HTR-8/SVneo (cell line): ENCODE measurements around the gene FAM83C.
"Not testable (repeated sequence)": the region's sequence is repeated elsewhere in the genome, so short reads cannot be mapped to it uniquely, and the experiment has no call there.

ENCODE experiments used
- DNase-seq: peaks from one replicate; pipeline ENCODE4 v3.0.0; 2011; ENCODE audit warnings: low spot score, mixed read lengths; ENCODE audit not compliant: insufficient read length
- FAIRE-seq: peaks from 2 replicates; lab custom pipeline; 2011; peaks lifted over from hg19 to GRCh38; lab: Jason Lieb, UNC

Gene FAM83C

GRCh38 chr20:35271073-35271882 is 20.9 kb downstream of the FAM83C start:
- DNase-seq (no peak), FAIRE-seq (no peak)

- DNase-seq (no peak), FAIRE-seq (no peak)
Observed at GRCh38 chr20:35270021-35270902, 22.0 kb downstream of the FAM83C start.

GRCh38 chr20:35269055-35269781 is 23.0 kb downstream of the FAM83C start:
- peak; percentile 92 for FAIRE-seq
- peak; percentile 82 for DNase-seq

GRCh38 chr20:35267092-35267491 is 25.1 kb downstream of the FAM83C start:
- FAIRE-seq (no peak), DNase-seq (no peak)

GRCh38 chr20:35264755-35265154 is 27.5 kb downstream of the FAM83C start:
- DNase-seq (peak; percentile 41), FAIRE-seq (no peak)

GRCh38 chr20:35263532-35264341 is 28.5 kb downstream of the FAM83C start:
- DNase-seq, result no peak
- peak; percentile 4 for FAIRE-seq

GRCh38 chr20:35262731-35263531 is 29.3 kb downstream of the FAM83C start:
- peak; percentile 79 for DNase-seq
- FAIRE-seq, result peak; percentile 94

DNA sequence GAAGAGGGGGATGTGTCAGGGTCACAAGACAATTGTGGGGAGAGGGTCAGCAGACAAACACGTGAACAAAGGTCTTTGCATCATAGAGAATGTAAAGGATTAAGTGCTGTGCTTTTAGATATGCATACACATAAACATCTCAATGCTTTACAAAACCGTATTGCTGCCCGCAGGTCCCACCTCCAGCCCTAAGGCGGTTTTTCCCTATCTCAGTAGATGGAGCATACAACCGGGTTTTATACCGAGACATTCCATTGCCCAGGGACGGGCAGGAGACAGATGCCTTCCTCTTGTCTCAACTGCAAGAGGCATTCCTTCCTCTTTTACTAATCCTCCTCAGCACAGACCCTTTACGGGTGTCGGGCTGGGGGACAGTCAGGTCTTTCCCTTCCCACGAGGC is 29.9 kb downstream of the FAM83C start:
- not testable (repeated sequence) for DNase-seq, FAIRE-seq

DNA sequence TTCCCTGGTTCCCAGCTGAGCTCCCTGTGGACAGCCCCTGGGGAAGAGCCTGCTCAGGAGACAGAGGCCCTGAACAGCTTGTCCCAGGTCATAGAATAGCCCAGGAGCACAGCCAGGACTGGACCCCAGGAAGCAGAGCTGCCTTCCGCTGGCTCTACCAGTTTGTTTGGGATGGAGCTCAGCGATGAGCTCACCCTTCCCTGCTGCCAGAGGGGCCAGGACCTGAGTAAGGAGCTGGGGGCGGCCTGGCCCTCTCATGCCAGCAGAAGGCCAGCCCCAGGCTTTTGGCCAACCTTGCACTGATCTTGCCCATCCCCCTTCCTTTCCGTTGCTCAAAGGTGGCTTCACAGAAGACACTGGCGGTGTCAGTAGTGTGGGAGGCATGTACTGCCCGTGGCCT is 31.8 kb downstream of the FAM83C start:
- peak; percentile 76 for FAIRE-seq

DNA sequence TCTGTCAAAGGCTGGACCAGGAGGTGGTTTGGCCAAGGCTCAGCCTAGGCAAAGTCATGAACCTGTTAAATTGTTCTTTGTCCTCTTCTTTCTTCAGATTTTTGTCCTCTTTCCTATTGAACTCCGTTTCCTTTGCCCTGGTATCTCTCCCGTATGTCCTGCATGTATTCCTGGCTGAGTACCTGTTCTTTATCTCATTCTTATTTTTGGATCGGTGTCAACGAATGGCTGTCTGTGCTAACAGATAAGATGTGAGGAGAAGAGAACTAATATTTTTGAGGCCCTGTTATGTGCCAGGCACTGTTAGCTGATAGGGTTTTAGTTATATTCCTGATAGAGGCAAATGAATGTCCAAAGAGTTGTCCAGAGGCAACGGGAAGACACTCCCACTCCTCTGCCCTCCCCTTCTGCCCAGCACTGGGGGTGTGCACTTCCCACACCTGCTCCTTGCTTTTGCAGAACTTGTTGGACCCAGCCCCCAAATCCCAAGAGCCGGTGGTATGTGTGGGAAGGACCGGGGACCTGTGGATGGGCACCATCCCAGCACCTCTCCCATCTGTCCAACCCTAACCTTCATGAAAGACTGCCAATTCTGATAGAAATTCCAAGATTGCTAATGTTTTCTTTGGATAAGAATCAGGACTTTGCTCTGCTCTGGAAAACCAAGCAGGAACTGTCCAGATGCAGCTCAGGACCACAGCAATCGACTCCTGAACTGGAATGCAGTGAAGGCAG is 34.9 kb downstream of the FAM83C start:
- FAIRE-seq, result no peak

More for the DNA sequence above, 31.8 kb downstream of the FAM83C start:
- no peak for DNase-seq

GRCh38 chr20:35254448-35254999 is 37.7 kb downstream of the FAM83C start:
- DNase-seq (no peak), FAIRE-seq (no peak)

More for the DNA sequence above, 34.9 kb downstream of the FAM83C start:
- DNase-seq, result no peak

GRCh38 chr20:35253010-35253409 is 39.2 kb downstream of the FAM83C start:
- no peak for FAIRE-seq

DNA sequence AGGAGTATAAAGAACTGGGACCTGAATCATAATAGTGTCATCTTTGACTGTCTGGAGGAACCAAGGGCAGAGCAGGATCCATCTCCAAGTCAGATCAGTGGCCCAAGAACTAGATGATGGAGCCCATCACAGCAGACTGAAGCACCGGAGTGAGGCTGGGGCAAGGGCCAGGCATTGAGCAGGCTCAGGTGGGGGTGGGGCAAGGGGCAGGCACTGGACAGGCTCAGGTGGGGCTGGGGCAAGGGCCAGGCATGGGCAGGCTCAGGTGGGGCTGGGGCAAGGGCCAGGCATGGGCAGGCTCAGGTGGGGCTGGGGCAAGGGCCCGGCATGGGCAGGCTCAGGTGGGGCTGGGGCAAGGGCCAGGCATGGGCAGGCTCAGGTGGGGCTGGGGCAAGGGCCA is 39.6 kb downstream of the FAM83C start:
- not testable (repeated sequence) for DNase-seq, FAIRE-seq

More at GRCh38 chr20:35253010-35253409, 39.2 kb downstream of the FAM83C start:
- no peak for DNase-seq

DNA sequence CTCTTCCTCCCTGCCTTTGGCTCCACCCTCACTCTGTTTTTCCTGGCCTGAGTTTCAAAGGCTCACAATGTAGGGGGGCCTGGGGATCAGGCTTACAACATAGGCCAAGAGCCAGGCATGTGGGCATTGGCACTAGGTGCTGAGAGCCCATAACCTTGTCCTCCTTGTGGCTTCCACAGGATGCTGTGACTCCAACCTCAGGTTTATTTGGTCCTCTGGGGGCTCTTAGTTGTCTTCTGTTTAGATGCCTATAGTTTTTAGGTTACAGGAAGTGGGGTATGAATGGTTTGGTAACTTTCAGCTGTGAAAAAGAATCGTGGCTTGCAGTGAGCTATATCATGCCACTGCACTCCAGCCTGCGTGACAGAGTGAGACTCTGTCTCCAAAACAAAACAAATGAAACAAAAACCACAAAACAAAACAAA is 40.2 kb downstream of the FAM83C start:
- FAIRE-seq, result no peak
- no peak for DNase-seq

GRCh38 chr20:35251613-35251940 is 40.6 kb downstream of the FAM83C start:
- DNase-seq (no peak), FAIRE-seq (no peak)

- FAIRE-seq (no peak), DNase-seq (no peak)
Observed at GRCh38 chr20:35248641-35249475, 43.4 kb downstream of the FAM83C start.

- no peak for FAIRE-seq
- DNase-seq, result no peak
Observed at GRCh38 chr20:35246723-35247122, 45.5 kb downstream of the FAM83C start.
